IPS-20b (cell line): Measurements from ENCODE around the gene SCRT2.

Source experiments
- H3K27ac ChIP-seq: one replicate; pipeline ENCODE4 v1.5.1; 2013; ENCODE audit warnings: low read length
- H3K27me3 ChIP-seq: 2 replicates; pipeline ENCODE4 v1.6.1; 2013; ENCODE audit warnings: mild to moderate bottlenecking, low read length, inconsistent platforms; ENCODE audit not compliant: insufficient read depth
- H3K36me3 ChIP-seq: 2 replicates; pipeline ENCODE4 v1.6.1; 2013; ENCODE audit warnings: low read depth, mild to moderate bottlenecking, inconsistent platforms, low read length, moderate library complexity; ENCODE audit not compliant: insufficient read depth
- H3K4me1 ChIP-seq: 2 replicates; pipeline ENCODE4 v1.6.1; 2013; ENCODE audit warnings: mild to moderate bottlenecking, control low read depth, inconsistent platforms, low read length, moderate library complexity; ENCODE audit not compliant: insufficient read depth
- H3K4me3 ChIP-seq: 2 replicates; pipeline ENCODE4 v1.5.1; 2013; ENCODE audit warnings: mild to moderate bottlenecking, low read length, inconsistent platforms
- H3K9ac ChIP-seq: 2 replicates; pipeline ENCODE4 v1.6.1; 2013; ENCODE audit warnings: low read depth, mild to moderate bottlenecking, inconsistent platforms, low read length, moderate library complexity
- H3K9me3 ChIP-seq: 2 replicates; pipeline ENCODE4 v1.6.1; 2013; ENCODE audit warnings: mild to moderate bottlenecking, low read depth, low read length, inconsistent platforms; ENCODE audit not compliant: insufficient read depth

Gene SCRT2

DNA sequence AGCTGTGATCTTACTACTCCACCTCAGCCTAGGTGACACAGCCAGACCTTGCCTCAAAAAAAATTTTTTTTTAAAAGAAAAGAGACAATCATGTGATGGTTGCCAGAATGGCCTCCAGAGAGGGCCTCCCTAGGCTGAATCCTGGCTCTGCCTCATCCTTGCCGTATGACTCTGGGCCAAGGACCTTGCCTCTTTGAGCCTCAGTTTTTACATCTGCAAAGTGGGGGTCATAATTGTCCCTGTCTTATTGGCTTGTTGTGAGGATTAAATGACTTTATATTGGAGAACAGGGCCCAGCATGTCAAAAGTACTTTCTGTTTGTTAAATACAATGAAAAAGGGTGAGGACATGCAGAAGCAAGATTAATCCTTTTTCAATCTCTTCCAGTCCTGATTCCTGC lies 37.0 kb downstream of the SCRT2 start:
- Histone ChIP-seq H3K4me3 (no peak overlapping the region), H3K9me3 (no peaks in the 10 kb centered on the region), H3K27ac (no peak overlapping the region), H3K36me3 (no peaks in the 10 kb centered on the region), H3K9ac (no peak overlapping the region), H3K27me3 (no peaks in the 10 kb centered on the region), H3K4me1 (no peaks in the 10 kb centered on the region)

GRCh38 chr20:637559-637958 lies 38.0 kb downstream of the SCRT2 start:
- no peak overlapping the region for H3K4me3 ChIP-seq
- no peaks in the 10 kb centered on the region for H3K27me3 ChIP-seq
- H3K9ac ChIP-seq = no peak overlapping the region
- H3K9me3 ChIP-seq = no peaks in the 10 kb centered on the region
- no peaks in the 10 kb centered on the region for H3K4me1 ChIP-seq
- H3K36me3 ChIP-seq = no peaks in the 10 kb centered on the region
- no peak overlapping the region for H3K27ac ChIP-seq

GRCh38 chr20:635893-636338 lies 39.7 kb downstream of the SCRT2 start:
- H3K36me3 ChIP-seq = no peaks in the 10 kb centered on the region
- H3K9ac ChIP-seq = no peak overlapping the region
- no peak overlapping the region for H3K4me3 ChIP-seq
- H3K9me3 ChIP-seq = no peaks in the 10 kb centered on the region
- H3K27ac ChIP-seq = no peak overlapping the region
- H3K27me3 ChIP-seq = no peaks in the 10 kb centered on the region
- H3K4me1 ChIP-seq = no peaks in the 10 kb centered on the region

GRCh38 chr20:635028-635892 lies 40.3 kb downstream of the SCRT2 start:
- no peaks in the 10 kb centered on the region for H3K9me3 ChIP-seq
- no peak overlapping the region for H3K27ac ChIP-seq
- no peak overlapping the region for H3K4me3 ChIP-seq
- H3K36me3 ChIP-seq = no peaks in the 10 kb centered on the region
- no peaks in the 10 kb centered on the region for H3K4me1 ChIP-seq
- H3K9ac ChIP-seq = no peak overlapping the region
- no peaks in the 10 kb centered on the region for H3K27me3 ChIP-seq

- H3K36me3 ChIP-seq = no peaks in the 10 kb centered on the region
- no peak overlapping the region for H3K4me3 ChIP-seq
- no peak overlapping the region for H3K9ac ChIP-seq
- H3K4me1 ChIP-seq = no peaks in the 10 kb centered on the region
- no peaks in the 10 kb centered on the region for H3K27me3 ChIP-seq
- no peaks in the 10 kb centered on the region for H3K9me3 ChIP-seq
- no peak overlapping the region for H3K27ac ChIP-seq
Measured at GRCh38 chr20:634148-634925, 41.3 kb downstream of the SCRT2 start.

GRCh38 chr20:631101-631500 lies 44.5 kb downstream of the SCRT2 start:
- H3K4me1 ChIP-seq = no peaks in the 10 kb centered on the region
- no peak overlapping the region for H3K4me3 ChIP-seq
- no peak overlapping the region for H3K9ac ChIP-seq
- no peak overlapping the region for H3K27ac ChIP-seq
- no peaks in the 10 kb centered on the region for H3K36me3 ChIP-seq
- H3K9me3 ChIP-seq = no peaks in the 10 kb centered on the region
- H3K27me3 ChIP-seq = no peaks in the 10 kb centered on the region; the same call in 1 of the 2 replicates

DNA sequence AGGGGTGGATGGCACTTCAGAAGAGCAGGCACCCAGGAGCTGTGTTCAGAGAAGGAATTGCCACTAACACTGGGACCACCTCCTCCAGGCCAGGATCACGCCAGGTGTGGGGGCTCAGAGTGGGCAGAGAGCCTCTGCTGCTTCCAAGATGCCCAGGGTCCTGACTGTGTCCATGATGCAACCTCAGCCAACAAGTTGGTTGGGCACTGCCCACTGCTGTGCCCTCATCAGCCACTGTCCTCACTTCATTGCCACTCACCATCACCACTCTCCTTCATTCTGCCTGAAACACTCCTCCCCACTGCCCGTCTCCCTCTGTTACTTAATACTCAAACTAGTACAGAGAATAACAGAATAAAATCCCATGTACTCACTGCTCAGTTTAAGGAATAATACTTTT lies 49.0 kb downstream of the SCRT2 start:
- Histone ChIP-seq H3K27me3 (no peaks in the 10 kb centered on the region; the same call in 1 of the 2 replicates), H3K9me3 (no peaks in the 10 kb centered on the region), H3K4me3 (no peak overlapping the region), H3K27ac (no peak overlapping the region), H3K9ac (no peak overlapping the region), H3K4me1 (peaks cover 5% of the 10 kb centered on the region; the same call in 1 of the 2 replicates), H3K36me3 (no peaks in the 10 kb centered on the region)

DNA sequence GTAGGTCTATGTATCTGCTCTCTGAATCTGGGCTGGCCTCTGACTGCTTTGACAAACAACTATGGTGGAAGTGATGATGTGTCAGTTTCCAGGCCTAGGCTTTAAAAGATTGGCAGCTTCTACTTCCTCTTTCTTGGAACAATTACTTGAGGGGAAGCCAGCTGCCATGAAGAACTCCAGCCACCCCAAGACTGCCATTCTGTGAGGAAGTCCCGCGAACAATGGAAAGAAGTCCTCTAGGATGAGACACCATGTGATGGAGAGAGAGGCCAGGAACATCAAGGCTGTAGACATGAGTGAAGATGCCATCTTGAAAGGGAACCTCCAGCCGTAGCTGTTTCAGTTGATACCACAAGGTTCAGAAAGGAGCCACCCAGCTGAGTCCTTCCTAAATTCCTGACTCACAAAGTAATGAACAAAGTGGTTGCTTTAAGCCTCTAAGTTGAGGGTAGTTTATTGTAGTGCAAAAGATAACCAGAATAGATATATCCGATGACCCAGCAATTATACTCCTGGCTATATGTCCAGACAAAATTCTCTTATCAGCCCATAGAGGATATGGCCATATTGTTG lies 50.2 kb downstream of the SCRT2 start:
- no peaks in the 10 kb centered on the region for H3K9me3 ChIP-seq
- H3K4me1 ChIP-seq = peaks cover 12% of the 10 kb centered on the region; the same call in 1 of the 2 replicates
- H3K27ac ChIP-seq = no peak overlapping the region
- no peaks in the 10 kb centered on the region; the same call in 1 of the 2 replicates for H3K27me3 ChIP-seq
- no peaks in the 10 kb centered on the region for H3K36me3 ChIP-seq
- H3K9ac ChIP-seq = no peak overlapping the region
- H3K4me3 ChIP-seq = no peak overlapping the region

- H3K4me1 ChIP-seq = peaks cover 12% of the 10 kb centered on the region; the same call in 1 of the 2 replicates
- no peaks in the 10 kb centered on the region for H3K36me3 ChIP-seq
- no peaks in the 10 kb centered on the region for H3K9me3 ChIP-seq
- no peaks in the 10 kb centered on the region; the same call in 1 of the 2 replicates for H3K27me3 ChIP-seq
- no peak overlapping the region for H3K4me3 ChIP-seq
- H3K9ac ChIP-seq = no peak overlapping the region
- no peak overlapping the region for H3K27ac ChIP-seq
Measured at GRCh38 chr20:623704-624103, 51.9 kb downstream of the SCRT2 start.

- Histone ChIP-seq H3K9ac (no peak overlapping the region), H3K4me3 (no peak overlapping the region), H3K27ac (no peak overlapping the region), H3K36me3 (no peaks in the 10 kb centered on the region), H3K4me1 (peaks cover 12% of the 10 kb centered on the region; the same call in 1 of the 2 replicates), H3K9me3 (no peaks in the 10 kb centered on the region), H3K27me3 (no peaks in the 10 kb centered on the region; the same call in 1 of the 2 replicates)
Measured at GRCh38 chr20:623021-623420, 52.6 kb downstream of the SCRT2 start.

DNA sequence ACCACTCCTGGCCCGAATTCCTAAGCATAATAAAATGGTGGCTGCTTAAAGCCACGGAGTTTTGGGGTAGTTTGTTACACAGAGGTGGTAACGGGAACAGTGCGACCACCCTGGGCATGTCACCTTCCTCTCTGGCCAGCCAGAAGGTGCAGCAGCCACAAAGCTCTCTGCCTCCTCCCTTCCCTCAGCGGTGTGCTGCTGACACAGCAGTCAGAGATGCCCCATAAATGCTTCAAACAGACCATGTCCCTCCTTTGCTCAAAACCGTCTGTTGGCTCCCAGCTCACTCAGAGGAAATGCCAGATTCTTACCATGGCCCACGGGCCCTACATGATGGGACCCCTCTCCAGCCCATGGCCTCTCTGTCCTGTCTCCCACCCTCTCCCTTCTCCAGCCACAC lies 53.4 kb downstream of the SCRT2 start:
- peaks cover 12% of the 10 kb centered on the region; the same call in 1 of the 2 replicates for H3K4me1 ChIP-seq
- no peak overlapping the region for H3K27ac ChIP-seq
- no peaks in the 10 kb centered on the region; the same call in 1 of the 2 replicates for H3K27me3 ChIP-seq
- no peak overlapping the region for H3K9ac ChIP-seq
- H3K4me3 ChIP-seq = no peak overlapping the region
- H3K36me3 ChIP-seq = no peaks in the 10 kb centered on the region
- no peaks in the 10 kb centered on the region for H3K9me3 ChIP-seq
